ACHN (cell line): ENCODE results near the gene FCGBP.
"Not testable (repeated sequence)": the region's sequence is repeated elsewhere in the genome, so short reads cannot be mapped to it uniquely, and the experiment has no call there.

Experiments used
- DNase-seq: peaks from one replicate; pipeline ENCODE4 v3.0.0-alpha.2; 2015
- in situ Hi-C: cut with HindIII; loops from 2 replicates; pipeline ENCODE4 v1.10.0; 2017; ENCODE audit warnings: low sequenced_read_pairs, low pct_ligation_motif_present, low pct_unique_long_range_greater_than_20kb

The FCGBP gene

GRCh38 chr19:39934584-39935363 is at the start of gene FCGBP:
Gene FCGBP (minus strand): TSS chr19:39934634.
- no peak for DNase-seq
- in situ Hi-C loops, result no loop called here

- in situ Hi-C loops, result no loop called here
Measured at GRCh38 chr19:39983695-39984300, 49.4 kb upstream of the FCGBP start.

GRCh38 chr19:39982883-39983282 is 48.4 kb upstream of the FCGBP start:
- in situ Hi-C loops, result no loop called here

More at GRCh38 chr19:39983695-39984300, 49.4 kb upstream of the FCGBP start:
- DNase-seq, result no peak

GRCh38 chr19:39974377-39975155 is 40.1 kb upstream of the FCGBP start:
- DNase-seq, result no peak
- in situ Hi-C loops, result no loop called here

More at GRCh38 chr19:39982883-39983282, 48.4 kb upstream of the FCGBP start:
- no peak for DNase-seq

- DNase-seq, result peak; percentile 11
- in situ Hi-C loops, result no loop called here
Measured at GRCh38 chr19:39971380-39972035, 37.1 kb upstream of the FCGBP start.

GRCh38 chr19:39970675-39971379 is 36.4 kb upstream of the FCGBP start, which contains the start of gene PSMC4:
Gene PSMC4 (plus strand): TSS chr19:39971165. CDS start chr19:39971203, 38 bp downstream.
- in situ Hi-C loops, result no loop called here
- DNase-seq, result peak; percentile 98

- DNase-seq, result no peak
- in situ Hi-C loops, result no loop called here
Measured at GRCh38 chr19:39970425-39970674, 35.9 kb upstream of the FCGBP start.

GRCh38 chr19:39969681-39970424 is 35.4 kb upstream of the FCGBP start:
- in situ Hi-C loops, result no loop called here
- DNase-seq, result no peak

GRCh38 chr19:39969266-39969665 is 34.8 kb upstream of the FCGBP start:
- in situ Hi-C loops, result no loop called here
- no peak for DNase-seq

GRCh38 chr19:39968789-39969188 is 34.4 kb upstream of the FCGBP start:
- DNase-seq, result no peak
- in situ Hi-C loops, result no loop called here

- no peak for DNase-seq
- in situ Hi-C loops, result no loop called here
Measured at GRCh38 chr19:39967561-39967960, 33.1 kb upstream of the FCGBP start.

GRCh38 chr19:39966617-39967016 is 32.2 kb upstream of the FCGBP start:
- in situ Hi-C loops, result no loop called here
- no peak for DNase-seq

GRCh38 chr19:39963898-39964297 is 29.5 kb upstream of the FCGBP start:
- in situ Hi-C loops, result no loop called here

GRCh38 chr19:39959407-39959806 is 25.0 kb upstream of the FCGBP start:
- in situ Hi-C loops, DNase-seq: not testable (repeated sequence)

More at GRCh38 chr19:39963898-39964297, 29.5 kb upstream of the FCGBP start:
- no peak for DNase-seq

GRCh38 chr19:39958942-39959341 is 24.5 kb upstream of the FCGBP start:
- DNase-seq, in situ Hi-C loops: not testable (repeated sequence)

GRCh38 chr19:39957886-39958285 is 23.5 kb upstream of the FCGBP start:
- in situ Hi-C loops, DNase-seq: not testable (repeated sequence)

- in situ Hi-C loops, result no loop called here
- DNase-seq, result no peak
Measured at GRCh38 chr19:39953915-39954314, 19.5 kb upstream of the FCGBP start.

- in situ Hi-C loops, result no loop called here
- peak; percentile 2 for DNase-seq
Measured at GRCh38 chr19:39951686-39952085, 17.3 kb upstream of the FCGBP start.
